MM.1S (cell line): Measurements from ENCODE around the gene TBC1D25.

Source experiments
- DNase-seq: peaks from one replicate; pipeline ENCODE4 v3.0.0-alpha.2; 2015
- H2AFZ ChIP-seq: fragments of 300-600 bp; sonication (generic); 2 replicates; pipeline ENCODE4 v1.6.0; 2016; ENCODE audit warnings: antibody characterized with exemption, low read length
- H3F3A ChIP-seq: fragments of 300-600 bp; sonication (generic); 2 replicates; pipeline ENCODE4 v1.6.1; 2016; ENCODE audit warnings: mild to moderate bottlenecking, antibody characterized with exemption, low read length, moderate library complexity, mixed read lengths; ENCODE audit not compliant: insufficient read depth
- H3K27ac ChIP-seq: fragments of 300-600 bp; sonication (generic); 2 replicates; pipeline ENCODE4 v1.5.1; 2016; ENCODE audit warnings: mild to moderate bottlenecking, low read length
- H3K27me3 ChIP-seq: fragments of 300-600 bp; sonication (generic); replicated peaks from 2 replicates; pipeline ENCODE4 v1.6.0; 2016; ENCODE audit warnings: low read length; ENCODE audit not compliant: insufficient read depth
- H3K36me3 ChIP-seq: fragments of 300-600 bp; sonication (generic); replicated peaks from 2 replicates; pipeline ENCODE4 v1.6.1; 2016; ENCODE audit warnings: mild to moderate bottlenecking, low read length, mixed read lengths; ENCODE audit not compliant: insufficient read depth
- H3K4me1 ChIP-seq: fragments of 300-600 bp; sonication (generic); 2 replicates; pipeline ENCODE4 v1.6.1; 2016; ENCODE audit warnings: low read length, mixed read lengths
- H3K4me2 ChIP-seq: fragments of 300-600 bp; sonication (generic); 2 replicates; pipeline ENCODE4 v1.6.0; 2016; ENCODE audit warnings: low read depth, low read length
- H3K4me3 ChIP-seq: fragments of 300-600 bp; sonication (generic); 2 replicates; pipeline ENCODE4 v1.5.1; 2016; ENCODE audit warnings: low read length, mixed read lengths
- H3K79me2 ChIP-seq: fragments of 300-600 bp; sonication (generic); 2 replicates; pipeline ENCODE4 v1.6.1; 2016; ENCODE audit warnings: mixed run types, low read length, mixed read lengths
- H3K9ac ChIP-seq: fragments of 300-600 bp; sonication (generic); 2 replicates; pipeline ENCODE4 v1.6.1; 2016; ENCODE audit warnings: low read length, mixed read lengths
- H3K9me2 ChIP-seq: fragments of 300-600 bp; sonication (generic); replicated peaks from 2 replicates; pipeline ENCODE4 v1.6.1; 2016; ENCODE audit warnings: mild to moderate bottlenecking, low read length, mixed read lengths; ENCODE audit not compliant: insufficient read depth
- H3K9me3 ChIP-seq: fragments of 300-600 bp; sonication (generic); replicated peaks from 2 replicates; pipeline ENCODE4 v1.6.1; 2016; ENCODE audit warnings: mild to moderate bottlenecking, low read length, mixed read lengths; ENCODE audit not compliant: insufficient read depth
- H4K20me1 ChIP-seq: fragments of 300-600 bp; sonication (generic); 2 replicates; pipeline ENCODE4 v1.6.1; 2016; ENCODE audit warnings: mild to moderate bottlenecking, low read length, moderate library complexity, mixed read lengths; ENCODE audit not compliant: insufficient read depth
- EZH2 ChIP-seq: fragments of 300-600 bp; sonication (generic); optimal IDR thresholded peaks from 2 replicates; pipeline ENCODE3; 2017; ENCODE audit warnings: low read depth, mild to moderate bottlenecking, antibody characterized with exemption, low read length, mixed read lengths
- EZH2phosphoT487 ChIP-seq: fragments of 300-600 bp; sonication (generic); IDR thresholded peaks from 2 replicates; pipeline ENCODE4 v1.6.1; 2018; ENCODE audit warnings: antibody characterized with exemption, low read length
- TF ChIP-seq, protein P1 (sequence below): fragments of 300-600 bp; sonication (generic); IDR thresholded peaks from 2 replicates; pipeline ENCODE4 v1.5.1; 2016; ENCODE audit warnings: antibody characterized with exemption, low read length, mixed read lengths

Gene TBC1D25

DNA sequence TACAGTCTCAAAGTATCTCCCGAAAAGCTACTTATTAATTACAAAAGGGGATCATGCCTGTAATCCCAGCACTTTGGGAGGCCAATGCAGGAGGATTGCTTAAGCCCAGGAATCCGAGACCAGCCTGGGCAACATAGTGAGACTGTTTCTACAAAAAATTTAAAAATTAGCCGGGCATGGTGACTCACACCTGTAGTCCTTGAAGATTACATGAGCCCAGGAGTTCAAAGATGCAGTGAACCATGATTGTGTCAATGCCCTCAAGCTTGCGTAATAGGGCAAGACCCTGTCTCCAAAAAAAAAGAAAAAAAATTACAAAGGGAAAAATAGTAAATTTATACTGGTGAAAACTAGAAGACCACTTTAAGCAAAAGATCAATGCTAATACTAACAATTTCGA lies 34.0 kb upstream of the TBC1D25 start:
- no peak overlapping the region for H3K4me3 ChIP-seq
- no peak for DNase-seq
- H3K4me2 ChIP-seq, result no peak overlapping the region
- no peak overlapping the region for H2AFZ ChIP-seq
- no peaks in the 10 kb centered on the region for H3K27me3 ChIP-seq
- no peaks in the 10 kb centered on the region for H3K79me2 ChIP-seq
- no peaks in the 10 kb centered on the region for H3K9me2 ChIP-seq
- H3K36me3 ChIP-seq, result no peaks in the 10 kb centered on the region
- H3K27ac ChIP-seq, result no peak overlapping the region
- no peaks in the 10 kb centered on the region for H3K9me3 ChIP-seq
- no peak overlapping the region for H3K9ac ChIP-seq
- TF ChIP-seq EZH2 (no peak), EZH2phosphoT487 (no peak)
- TF ChIP-seq, protein P1, sequence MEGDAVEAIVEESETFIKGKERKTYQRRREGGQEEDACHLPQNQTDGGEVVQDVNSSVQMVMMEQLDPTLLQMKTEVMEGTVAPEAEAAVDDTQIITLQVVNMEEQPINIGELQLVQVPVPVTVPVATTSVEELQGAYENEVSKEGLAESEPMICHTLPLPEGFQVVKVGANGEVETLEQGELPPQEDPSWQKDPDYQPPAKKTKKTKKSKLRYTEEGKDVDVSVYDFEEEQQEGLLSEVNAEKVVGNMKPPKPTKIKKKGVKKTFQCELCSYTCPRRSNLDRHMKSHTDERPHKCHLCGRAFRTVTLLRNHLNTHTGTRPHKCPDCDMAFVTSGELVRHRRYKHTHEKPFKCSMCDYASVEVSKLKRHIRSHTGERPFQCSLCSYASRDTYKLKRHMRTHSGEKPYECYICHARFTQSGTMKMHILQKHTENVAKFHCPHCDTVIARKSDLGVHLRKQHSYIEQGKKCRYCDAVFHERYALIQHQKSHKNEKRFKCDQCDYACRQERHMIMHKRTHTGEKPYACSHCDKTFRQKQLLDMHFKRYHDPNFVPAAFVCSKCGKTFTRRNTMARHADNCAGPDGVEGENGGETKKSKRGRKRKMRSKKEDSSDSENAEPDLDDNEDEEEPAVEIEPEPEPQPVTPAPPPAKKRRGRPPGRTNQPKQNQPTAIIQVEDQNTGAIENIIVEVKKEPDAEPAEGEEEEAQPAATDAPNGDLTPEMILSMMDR, result no peak
- H4K20me1 ChIP-seq, result no peaks in the 10 kb centered on the region
- no peaks in the 10 kb centered on the region for H3F3A ChIP-seq
- no peaks in the 10 kb centered on the region for H3K4me1 ChIP-seq

DNA sequence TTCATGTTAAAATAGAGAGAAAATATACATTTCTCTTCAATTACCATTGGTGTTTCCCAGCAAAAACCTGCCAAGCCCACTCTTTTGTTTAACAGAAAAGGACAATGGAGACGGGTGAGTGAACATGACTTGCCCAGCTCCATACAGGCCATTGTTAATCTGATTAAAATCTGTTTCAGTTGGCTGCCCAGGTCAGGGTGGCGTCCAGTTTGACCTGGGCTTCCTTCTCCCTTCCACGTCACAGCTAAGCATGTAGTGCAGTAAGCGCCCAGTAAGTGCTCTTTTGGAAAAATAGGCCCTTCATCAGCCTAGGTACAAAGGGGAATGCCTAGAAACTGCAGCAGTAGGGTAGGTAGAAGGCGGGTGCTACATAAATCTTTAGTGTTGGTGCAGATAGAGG lies 32.3 kb upstream of the TBC1D25 start:
- H3K4me1 ChIP-seq, result no peaks in the 10 kb centered on the region
- no peaks in the 10 kb centered on the region for H4K20me1 ChIP-seq
- H2AFZ ChIP-seq, result no peak overlapping the region
- H3K4me2 ChIP-seq, result no peak overlapping the region
- DNase-seq, result no peak
- no peak overlapping the region for H3K4me3 ChIP-seq
- no peaks in the 10 kb centered on the region for H3K9me3 ChIP-seq
- no peak for TF ChIP-seq EZH2phosphoT487
- no peaks in the 10 kb centered on the region for H3K9me2 ChIP-seq
- no peak overlapping the region for H3K27ac ChIP-seq
- H3K79me2 ChIP-seq, result no peaks in the 10 kb centered on the region
- no peaks in the 10 kb centered on the region for H3K36me3 ChIP-seq
- no peak overlapping the region for H3K9ac ChIP-seq
- no peaks in the 10 kb centered on the region for H3F3A ChIP-seq
- H3K27me3 ChIP-seq, result no peaks in the 10 kb centered on the region

DNA sequence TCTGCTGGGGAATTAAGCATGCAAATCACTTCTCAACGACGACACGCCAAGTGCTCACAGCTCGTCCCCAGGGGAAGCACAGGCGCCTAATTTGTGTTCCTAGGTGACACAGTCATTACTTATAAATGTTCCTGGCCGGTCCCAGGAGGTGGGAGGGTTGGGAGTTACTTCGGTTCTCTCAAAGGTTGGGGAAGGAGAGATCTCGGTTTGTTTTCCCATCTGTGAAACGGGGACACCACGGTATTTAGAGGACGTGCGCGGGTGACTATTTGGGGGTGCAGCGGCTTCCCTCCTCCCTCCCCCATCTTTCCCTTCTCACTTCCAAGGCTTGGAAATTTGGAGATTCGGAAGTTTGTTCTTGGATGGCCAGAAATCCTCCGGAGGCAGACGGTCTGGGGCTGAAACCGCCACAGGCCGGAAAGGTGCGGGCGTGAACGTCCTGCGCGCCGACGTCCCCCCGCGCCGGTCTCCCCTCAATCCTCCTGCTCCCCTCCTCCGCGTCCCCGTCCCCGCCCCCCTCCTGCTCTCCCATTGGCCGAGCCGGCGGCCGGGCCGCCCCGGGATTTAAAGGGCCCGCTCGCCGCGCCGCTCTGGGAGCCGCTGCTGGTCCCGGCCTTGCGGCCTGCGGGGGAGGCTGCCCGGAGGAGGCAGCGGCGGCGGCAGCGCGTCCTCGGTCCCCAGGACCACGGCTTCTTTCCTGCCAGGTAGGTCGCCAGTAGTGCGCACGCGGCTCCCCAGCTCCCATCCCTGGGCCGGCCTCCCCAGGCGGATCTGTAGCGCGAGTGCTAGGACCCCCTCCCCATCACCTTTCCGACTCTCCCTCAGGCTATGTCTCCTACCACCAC lies 30.9 kb upstream of the TBC1D25 start, which contains the start of gene PORCN:
Gene PORCN, plus strand, starts transcription at position 593 of the 845 bp plus-strand sequence. CDS start 829 bp downstream, outside the sequence.
- TF ChIP-seq, protein P1, result no peak
- TF ChIP-seq EZH2 (no peak), EZH2phosphoT487 (no peak)
- Histone ChIP-seq H3K4me3 (peak within 1 kb of the TSS; percentile 81), H3K4me1 (no peaks in the 10 kb centered on the region), H3K79me2 (no peaks in the 10 kb centered on the region), H3K9ac (peak within 1 kb of the TSS; percentile 84), H3K4me2 (peak within 1 kb of the TSS; percentile 70), H3K9me3 (no peaks in the 10 kb centered on the region), H3K9me2 (no peaks in the 10 kb centered on the region), H2AFZ (peak within 1 kb of the TSS; percentile 82), H3K27me3 (no peaks in the 10 kb centered on the region), H3F3A (no peaks in the 10 kb centered on the region), H3K27ac (peak within 1 kb of the TSS; percentile 73), H3K36me3 (no peaks in the 10 kb centered on the region), H4K20me1 (no peaks in the 10 kb centered on the region)
- DNase-seq, result peak; percentile 70

DNA sequence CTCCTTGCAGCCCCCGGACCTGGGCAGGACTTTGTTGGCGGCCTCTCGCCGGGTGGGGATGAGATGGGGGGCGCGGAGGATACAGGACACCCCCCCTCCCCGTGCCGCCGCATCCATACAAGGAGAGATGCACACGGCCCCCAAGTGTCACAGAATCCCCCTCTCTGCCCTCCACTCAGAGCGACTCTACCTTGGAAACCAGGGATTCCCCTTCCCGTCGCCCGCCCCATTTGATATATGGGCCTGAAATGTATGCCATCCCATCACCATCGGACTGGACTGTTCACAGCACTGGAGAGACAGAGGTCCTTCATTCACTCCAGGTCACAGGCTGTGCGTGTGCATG lies 30.3 kb upstream of the TBC1D25 start:
- Histone ChIP-seq H3K79me2 (no peaks in the 10 kb centered on the region), H3F3A (no peaks in the 10 kb centered on the region), H3K27ac (no peak overlapping the region), H3K9ac (peak overlapping the region; percentile 84), H4K20me1 (no peaks in the 10 kb centered on the region), H3K27me3 (no peaks in the 10 kb centered on the region), H3K4me3 (peak overlapping the region; percentile 81), H3K4me1 (no peaks in the 10 kb centered on the region), H3K9me3 (no peaks in the 10 kb centered on the region), H3K36me3 (no peaks in the 10 kb centered on the region), H3K4me2 (peak overlapping the region; percentile 70; the same call in 1 of the 2 replicates), H2AFZ (peak overlapping the region; percentile 78), H3K9me2 (no peaks in the 10 kb centered on the region)
- DNase-seq, result no peak
- TF ChIP-seq, protein P1, result no peak
- no peak for TF ChIP-seq EZH2
- TF ChIP-seq EZH2phosphoT487, result no peak
